ENCODE measurements around the gene PACC1. TPM values are rescaled to one million over a fixed set of nuclear protein-coding genes. Genes with fewer than 3 reads are reported as not detected.

Gene PACC1
- total RNA-seq, 1 donor from 2014 or later, result 12.9 TPM

DNA sequence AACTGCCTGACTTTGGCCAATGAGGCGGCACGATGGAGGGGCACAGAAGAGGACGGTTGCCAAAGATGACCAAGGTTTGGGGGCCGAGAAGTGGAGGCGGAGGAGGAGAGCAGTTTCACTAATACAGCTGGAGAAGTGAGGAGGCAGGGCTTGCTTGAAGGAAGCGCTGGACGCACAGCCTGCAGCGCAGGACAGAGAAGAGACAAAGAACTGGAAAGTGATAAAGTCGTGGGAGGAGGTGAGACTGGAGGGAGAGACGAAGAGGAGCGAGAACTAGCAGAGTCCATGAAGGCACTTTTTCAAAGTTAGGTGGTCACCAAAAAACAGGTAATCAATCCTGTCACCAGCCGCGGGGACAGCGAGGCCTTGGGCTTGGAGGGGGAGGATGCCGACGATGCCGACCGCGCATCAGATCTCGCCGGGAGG is 771 bp downstream of the PACC1 start:
- peak overlapping the region; percentile 95 for H3K4me3 ChIP-seq (ENCODE audit: low read depth, low read length)
- DNase-seq (ENCODE audit: low read depth), result no peak
- TF ChIP-seq, protein P1, sequence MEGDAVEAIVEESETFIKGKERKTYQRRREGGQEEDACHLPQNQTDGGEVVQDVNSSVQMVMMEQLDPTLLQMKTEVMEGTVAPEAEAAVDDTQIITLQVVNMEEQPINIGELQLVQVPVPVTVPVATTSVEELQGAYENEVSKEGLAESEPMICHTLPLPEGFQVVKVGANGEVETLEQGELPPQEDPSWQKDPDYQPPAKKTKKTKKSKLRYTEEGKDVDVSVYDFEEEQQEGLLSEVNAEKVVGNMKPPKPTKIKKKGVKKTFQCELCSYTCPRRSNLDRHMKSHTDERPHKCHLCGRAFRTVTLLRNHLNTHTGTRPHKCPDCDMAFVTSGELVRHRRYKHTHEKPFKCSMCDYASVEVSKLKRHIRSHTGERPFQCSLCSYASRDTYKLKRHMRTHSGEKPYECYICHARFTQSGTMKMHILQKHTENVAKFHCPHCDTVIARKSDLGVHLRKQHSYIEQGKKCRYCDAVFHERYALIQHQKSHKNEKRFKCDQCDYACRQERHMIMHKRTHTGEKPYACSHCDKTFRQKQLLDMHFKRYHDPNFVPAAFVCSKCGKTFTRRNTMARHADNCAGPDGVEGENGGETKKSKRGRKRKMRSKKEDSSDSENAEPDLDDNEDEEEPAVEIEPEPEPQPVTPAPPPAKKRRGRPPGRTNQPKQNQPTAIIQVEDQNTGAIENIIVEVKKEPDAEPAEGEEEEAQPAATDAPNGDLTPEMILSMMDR (conservative IDR thresholded peaks at IDR 0.05; ENCODE audit: low read depth, low read length), result no peak

DNA sequence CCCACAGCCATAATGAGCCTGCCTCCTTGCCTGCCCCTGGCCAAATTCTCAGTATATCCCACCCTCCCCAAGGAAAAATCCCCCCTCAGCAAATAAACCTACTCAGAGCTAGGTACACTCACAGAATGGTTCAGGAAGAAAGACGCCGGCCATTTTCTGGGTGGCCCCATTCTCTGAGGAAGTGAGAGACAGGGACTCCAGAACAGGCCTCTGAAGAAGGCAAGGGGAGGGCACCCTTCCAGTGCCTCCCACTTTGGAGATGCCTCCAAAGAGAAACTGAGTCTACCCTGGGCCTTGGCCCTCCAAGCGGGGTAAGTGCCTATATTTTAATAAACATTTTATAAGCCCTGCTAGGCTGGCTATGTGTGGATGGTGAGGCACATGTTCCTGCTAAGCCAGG is 2.3 kb downstream of the PACC1 start:
- TF ChIP-seq, protein P1 (conservative IDR thresholded peaks at IDR 0.05; ENCODE audit: low read depth, low read length), result no peak
- H3K4me3 ChIP-seq (ENCODE audit: low read depth, low read length), result no peak overlapping the region
- no peak for DNase-seq (ENCODE audit: low read depth)

DNA sequence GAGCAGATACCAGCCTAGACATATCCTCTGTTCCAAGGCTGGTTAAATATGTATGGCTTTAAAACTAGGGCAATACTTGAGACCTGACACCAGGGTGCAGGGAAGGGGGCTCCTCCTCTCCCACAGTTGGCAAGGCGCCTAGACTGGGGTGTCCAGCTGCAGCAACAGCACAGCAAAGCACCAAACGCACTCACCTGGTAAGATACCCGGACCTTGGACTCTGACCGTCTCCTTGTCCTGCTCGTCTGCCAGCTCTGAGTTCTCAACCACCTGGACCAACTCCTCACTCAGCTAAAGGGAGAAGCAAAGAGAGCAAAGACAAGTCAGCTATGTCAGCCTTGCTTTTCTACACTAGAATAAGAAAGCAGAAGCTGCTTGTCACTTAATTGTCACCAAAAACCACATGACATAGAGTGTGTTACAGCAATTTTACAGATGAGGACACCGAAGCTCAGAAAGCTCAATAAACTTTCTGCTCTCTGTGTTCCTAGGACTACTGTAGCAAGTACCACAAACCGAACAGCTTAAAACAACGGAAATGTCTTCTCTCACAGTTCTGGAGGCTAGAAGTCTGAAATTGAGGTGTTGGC is 4.4 kb downstream of the PACC1 start:
- TF ChIP-seq, protein P1 (conservative IDR thresholded peaks at IDR 0.05; ENCODE audit: low read depth, low read length), result no peak
- DNase-seq (ENCODE audit: low read depth), result no peak
- no peak overlapping the region for H3K4me3 ChIP-seq (ENCODE audit: low read depth, low read length)

DNA sequence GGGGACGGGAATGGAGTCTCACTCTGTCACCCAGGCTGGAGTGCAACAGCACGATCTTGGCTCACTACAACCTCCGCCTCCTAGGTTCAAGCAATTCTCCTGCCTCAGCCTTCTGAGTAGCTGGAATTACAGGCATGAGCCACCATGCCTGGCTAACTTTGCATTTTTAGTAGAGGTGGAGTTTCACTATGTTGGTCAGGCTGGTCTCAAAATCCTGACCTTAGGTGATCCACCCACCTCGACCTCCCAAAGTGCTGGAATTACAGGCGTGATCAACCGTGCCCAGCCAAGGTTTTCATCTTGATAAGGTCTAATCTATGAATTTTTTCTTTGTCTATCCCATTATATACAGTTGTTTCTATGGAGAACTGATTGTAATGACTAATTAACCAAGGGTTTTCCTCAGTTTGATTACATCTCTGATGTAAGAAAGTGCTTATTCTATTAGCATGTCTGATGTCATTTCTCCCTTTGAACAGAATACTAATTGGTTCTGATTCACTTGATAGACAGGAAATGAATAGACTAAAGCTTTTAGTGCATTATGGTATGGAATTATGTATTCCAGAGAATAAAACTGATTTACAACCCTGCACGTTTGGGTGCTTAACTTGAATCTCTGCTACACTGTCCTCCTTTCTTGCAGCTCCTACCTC is 11.9 kb downstream of the PACC1 start:
- TF ChIP-seq, protein P1 (conservative IDR thresholded peaks at IDR 0.05; ENCODE audit: low read depth, low read length), result no peak
- no peak overlapping the region for H3K4me3 ChIP-seq (ENCODE audit: low read depth, low read length)
- DNase-seq (ENCODE audit: low read depth), result no peak

DNA sequence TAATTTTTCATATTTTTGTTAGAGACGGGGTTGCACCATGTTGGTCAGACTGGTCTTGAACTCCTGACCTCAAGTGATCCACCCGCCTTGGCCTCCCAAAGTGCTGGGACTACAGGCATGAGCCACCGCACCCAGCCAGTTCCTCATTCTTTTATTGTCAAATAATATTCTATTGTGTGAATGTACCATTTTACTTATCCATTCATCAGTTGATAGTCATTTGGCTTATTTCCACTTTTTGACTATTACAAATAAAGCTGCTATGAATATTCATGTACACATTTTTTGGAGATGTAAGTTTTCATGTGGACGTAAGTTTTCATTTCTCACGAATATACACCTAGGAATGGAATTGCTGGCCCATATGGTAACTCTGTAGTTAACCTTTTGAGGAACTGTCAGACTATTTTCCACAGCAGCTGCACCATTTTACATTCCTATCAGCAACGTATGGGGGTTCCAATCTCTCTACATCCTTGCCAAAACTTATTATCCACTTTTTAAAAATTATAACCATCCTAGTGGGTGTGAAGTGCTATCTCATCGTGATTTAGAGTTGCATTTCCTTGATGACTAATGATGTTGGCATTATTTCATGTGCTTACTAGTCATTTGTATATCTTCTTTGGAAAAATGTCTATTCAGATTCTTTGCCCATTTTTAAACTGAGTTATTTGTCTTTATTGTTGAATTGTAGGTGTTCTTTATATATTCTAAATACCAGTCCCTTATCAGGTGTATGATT is 12.7 kb downstream of the PACC1 start:
- TF ChIP-seq, protein P1 (conservative IDR thresholded peaks at IDR 0.05; ENCODE audit: low read depth, low read length), result no peak
- DNase-seq (ENCODE audit: low read depth), result no peak
- no peak overlapping the region for H3K4me3 ChIP-seq (ENCODE audit: low read depth, low read length)

DNA sequence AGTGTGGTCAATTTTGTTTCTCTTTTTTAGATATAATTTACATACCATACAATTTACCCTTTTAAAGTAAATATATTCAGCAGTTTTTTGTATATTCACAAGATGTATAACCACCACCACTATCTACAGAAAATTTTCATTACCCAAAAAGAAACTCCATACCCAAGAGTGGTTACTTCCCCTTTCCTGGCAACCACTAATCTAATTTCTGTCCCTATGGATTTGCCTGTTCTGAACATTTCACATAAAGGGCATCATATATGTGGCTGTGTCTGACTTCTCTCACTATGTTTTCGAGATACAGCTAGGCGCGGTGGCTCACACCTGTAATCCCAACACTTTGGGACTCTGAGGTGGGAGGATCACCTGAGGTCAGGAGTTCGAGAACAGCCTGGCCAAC is 13.6 kb downstream of the PACC1 start:
- no peak for DNase-seq (ENCODE audit: low read depth)
- H3K4me3 ChIP-seq (ENCODE audit: low read depth, low read length), result no peak overlapping the region
- TF ChIP-seq, protein P1 (conservative IDR thresholded peaks at IDR 0.05; ENCODE audit: low read depth, low read length), result no peak
